Neural crest cell (in vitro differentiated cells): ENCODE data around the gene LUC7L. TPM values are rescaled to one million over a fixed set of nuclear protein-coding genes. Genes with fewer than 3 reads are reported as not detected.
"Not testable (repeated sequence)": the region's sequence is repeated elsewhere in the genome, so short reads cannot be mapped to it uniquely, and the experiment has no call there.

ENCODE experiments used
- DNase-seq: peaks from one replicate; pipeline ENCODE4 v3.0.0; 2021; ENCODE audit warnings: low read depth, mixed read lengths, low spot score
- H3K27ac Mint-ChIP-seq: one replicate; pipeline ENCODE4 v1.8.0; 2021; ENCODE audit warnings: mild to moderate bottlenecking, mixed read lengths; ENCODE audit not compliant: unreplicated experiment
- H3K27me3 Mint-ChIP-seq: 2 replicates; pipeline ENCODE4 v1.8.0; 2021; ENCODE audit warnings: low read depth, mild to moderate bottlenecking, mixed read lengths
- H3K36me3 Mint-ChIP-seq: 2 replicates; pipeline ENCODE4 v1.8.0; 2021; ENCODE audit warnings: low read depth, mild to moderate bottlenecking, mixed read lengths
- H3K4me1 Mint-ChIP-seq: 2 replicates; pipeline ENCODE4 v1.8.0; 2021; ENCODE audit warnings: mixed read lengths
- H3K4me3 Mint-ChIP-seq: one replicate; pipeline ENCODE4 v1.8.0; 2021; ENCODE audit warnings: mild to moderate bottlenecking, mixed read lengths
- H3K9me3 Mint-ChIP-seq: 2 replicates; pipeline ENCODE4 v1.8.0; 2021; ENCODE audit warnings: mixed read lengths
- total RNA-seq: library from RNA; stranded (reverse); gene quantifications from 2 replicates; pipeline ENCODE4 v1.2.1, GENCODE V29; 2021
- TF ChIP-seq, protein P1 (sequence below): fragments of 200-600 bp; sonication (generic); conservative IDR thresholded peaks from 2 replicates; pipeline ENCODE4 v1.5.0; 2021; ENCODE audit warnings: antibody characterized with exemption, mild to moderate bottlenecking

LUC7L gene
- total RNA-seq, 1 donor from 2014 or later = 177 TPM

DNA sequence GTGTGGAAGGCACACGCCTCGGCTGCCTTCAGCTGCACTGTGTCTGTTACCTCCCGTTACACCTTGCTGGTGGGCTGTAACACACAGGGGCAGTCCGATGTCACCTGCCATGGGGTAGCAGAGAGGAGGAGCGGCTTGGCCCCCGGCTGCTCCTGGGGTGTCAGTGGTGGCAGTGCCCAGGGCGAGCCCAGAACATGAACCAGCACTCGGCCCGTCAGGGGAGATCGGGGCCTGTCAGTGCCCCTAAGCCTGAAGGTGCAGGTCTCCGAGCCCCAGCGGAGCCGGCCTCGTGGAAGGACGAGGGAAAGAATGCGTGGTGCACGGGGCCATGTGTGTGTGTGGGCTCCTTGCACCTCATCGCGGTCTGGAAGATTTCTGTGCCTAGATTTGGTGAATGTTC is 31.1 kb upstream of the LUC7L start:
- H3K27ac Mint-ChIP-seq = no peak overlapping the region
- no peaks in the 10 kb centered on the region for H3K4me1 Mint-ChIP-seq
- no peaks in the 10 kb centered on the region for H3K9me3 Mint-ChIP-seq
- no peak for DNase-seq
- peaks cover 6% of the 10 kb centered on the region for H3K36me3 Mint-ChIP-seq
- no peaks in the 10 kb centered on the region for H3K27me3 Mint-ChIP-seq
- TF ChIP-seq, protein P1, sequence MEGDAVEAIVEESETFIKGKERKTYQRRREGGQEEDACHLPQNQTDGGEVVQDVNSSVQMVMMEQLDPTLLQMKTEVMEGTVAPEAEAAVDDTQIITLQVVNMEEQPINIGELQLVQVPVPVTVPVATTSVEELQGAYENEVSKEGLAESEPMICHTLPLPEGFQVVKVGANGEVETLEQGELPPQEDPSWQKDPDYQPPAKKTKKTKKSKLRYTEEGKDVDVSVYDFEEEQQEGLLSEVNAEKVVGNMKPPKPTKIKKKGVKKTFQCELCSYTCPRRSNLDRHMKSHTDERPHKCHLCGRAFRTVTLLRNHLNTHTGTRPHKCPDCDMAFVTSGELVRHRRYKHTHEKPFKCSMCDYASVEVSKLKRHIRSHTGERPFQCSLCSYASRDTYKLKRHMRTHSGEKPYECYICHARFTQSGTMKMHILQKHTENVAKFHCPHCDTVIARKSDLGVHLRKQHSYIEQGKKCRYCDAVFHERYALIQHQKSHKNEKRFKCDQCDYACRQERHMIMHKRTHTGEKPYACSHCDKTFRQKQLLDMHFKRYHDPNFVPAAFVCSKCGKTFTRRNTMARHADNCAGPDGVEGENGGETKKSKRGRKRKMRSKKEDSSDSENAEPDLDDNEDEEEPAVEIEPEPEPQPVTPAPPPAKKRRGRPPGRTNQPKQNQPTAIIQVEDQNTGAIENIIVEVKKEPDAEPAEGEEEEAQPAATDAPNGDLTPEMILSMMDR = no peak
- no peak overlapping the region for H3K4me3 Mint-ChIP-seq

DNA sequence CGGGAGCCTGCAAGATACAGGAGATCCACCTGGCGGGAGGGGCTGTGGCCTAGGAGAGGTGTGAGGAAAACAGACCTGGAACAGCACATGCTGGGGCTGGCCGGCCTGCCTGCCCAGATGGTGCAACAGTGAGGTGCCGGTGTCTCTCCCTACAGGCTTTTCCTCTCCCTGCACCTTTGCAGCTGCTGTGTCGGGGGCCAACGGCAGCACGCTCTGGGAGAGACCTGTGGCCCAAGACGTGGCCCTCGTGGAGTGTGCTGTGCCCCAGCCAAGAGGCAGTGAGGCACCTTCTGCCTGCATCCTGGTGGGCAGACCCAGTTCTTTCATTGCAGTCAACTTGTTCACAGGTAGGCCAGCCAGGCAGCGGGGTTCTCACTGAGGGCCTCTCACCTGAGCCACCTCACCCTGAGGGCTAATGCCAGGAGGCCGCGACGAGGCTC is 30.6 kb upstream of the LUC7L start:
- Mint-ChIP-seq H3K4me1 (no peaks in the 10 kb centered on the region), H3K27ac (no peak overlapping the region), H3K27me3 (no peaks in the 10 kb centered on the region), H3K9me3 (no peaks in the 10 kb centered on the region), H3K4me3 (no peak overlapping the region), H3K36me3 (peaks cover 6% of the 10 kb centered on the region)
- TF ChIP-seq, protein P1 = no peak
- no peak for DNase-seq

DNA sequence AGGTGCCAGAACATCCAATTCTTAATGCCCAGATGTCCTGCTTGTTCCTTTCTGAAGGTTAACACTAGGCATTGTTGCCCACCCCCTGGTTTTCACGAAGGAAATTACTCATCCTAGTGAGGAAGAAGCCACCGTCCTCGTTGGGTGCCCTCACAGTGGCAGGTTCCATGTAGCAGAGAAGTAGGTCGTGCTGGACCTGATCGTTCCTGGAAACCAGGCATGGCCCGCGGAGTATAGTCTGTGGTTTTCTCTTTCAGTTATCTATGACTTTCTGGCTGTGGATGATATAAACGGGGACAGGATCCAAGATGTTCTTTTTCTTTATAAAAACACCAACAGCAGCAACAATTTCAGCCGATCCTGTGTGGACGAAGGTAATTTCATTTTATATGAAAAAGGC is 30.0 kb upstream of the LUC7L start:
- H3K27ac Mint-ChIP-seq = no peak overlapping the region
- H3K27me3 Mint-ChIP-seq = no peaks in the 10 kb centered on the region
- no peaks in the 10 kb centered on the region for H3K4me1 Mint-ChIP-seq
- H3K9me3 Mint-ChIP-seq = no peaks in the 10 kb centered on the region
- no peak overlapping the region for H3K4me3 Mint-ChIP-seq
- TF ChIP-seq, protein P1 = no peak
- H3K36me3 Mint-ChIP-seq = peaks cover 6% of the 10 kb centered on the region
- no peak for DNase-seq

DNA sequence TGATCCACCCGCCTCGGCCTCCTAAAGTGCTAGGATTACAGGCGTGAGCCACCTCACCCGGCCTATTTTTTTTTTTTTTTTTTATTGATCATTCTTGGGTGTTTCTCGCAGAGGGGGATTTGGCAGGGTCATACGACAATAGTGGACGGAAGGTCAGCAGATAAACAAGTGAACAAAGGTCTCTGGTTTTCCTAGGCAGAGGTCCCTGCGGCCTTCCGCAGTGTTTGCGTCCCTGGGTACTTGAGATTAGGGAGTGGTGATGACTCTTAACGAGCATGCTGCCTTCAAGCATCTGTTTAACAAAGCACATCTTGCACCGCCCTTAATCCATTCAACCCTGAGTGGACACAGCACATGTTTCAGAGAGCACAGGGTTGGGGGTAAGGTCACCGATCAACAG is 28.8 kb upstream of the LUC7L start:
- H3K4me3 Mint-ChIP-seq, H3K36me3 Mint-ChIP-seq, H3K9me3 Mint-ChIP-seq, H3K27me3 Mint-ChIP-seq, DNase-seq, H3K4me1 Mint-ChIP-seq, H3K27ac Mint-ChIP-seq: not testable (repeated sequence)

DNA sequence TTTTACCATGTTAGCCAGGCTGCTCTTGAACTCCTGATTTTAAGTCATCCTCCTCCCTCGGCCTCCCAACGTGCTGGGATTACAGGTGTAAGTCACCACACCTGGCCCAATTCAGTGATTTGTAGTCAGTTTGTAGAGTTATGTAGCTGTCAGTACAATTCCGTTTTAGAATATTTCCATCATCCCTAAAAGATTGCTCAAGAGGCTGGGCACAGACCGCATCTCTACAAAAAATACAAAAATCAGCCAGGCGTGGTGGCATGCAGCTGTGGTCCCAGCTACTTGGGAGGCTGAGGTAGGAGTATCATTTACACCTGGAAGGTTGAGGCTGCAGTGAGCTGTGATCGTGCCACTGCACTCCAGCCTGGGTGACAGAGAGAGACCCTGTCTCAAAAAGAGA is 25.9 kb upstream of the LUC7L start:
- Mint-ChIP-seq H3K27ac (no peak overlapping the region), H3K4me1 (no peaks in the 10 kb centered on the region), H3K36me3 (peaks cover 8% of the 10 kb centered on the region), H3K9me3 (no peaks in the 10 kb centered on the region), H3K27me3 (no peaks in the 10 kb centered on the region), H3K4me3 (no peak overlapping the region)
- DNase-seq = no peak
- TF ChIP-seq, protein P1 = no peak

DNA sequence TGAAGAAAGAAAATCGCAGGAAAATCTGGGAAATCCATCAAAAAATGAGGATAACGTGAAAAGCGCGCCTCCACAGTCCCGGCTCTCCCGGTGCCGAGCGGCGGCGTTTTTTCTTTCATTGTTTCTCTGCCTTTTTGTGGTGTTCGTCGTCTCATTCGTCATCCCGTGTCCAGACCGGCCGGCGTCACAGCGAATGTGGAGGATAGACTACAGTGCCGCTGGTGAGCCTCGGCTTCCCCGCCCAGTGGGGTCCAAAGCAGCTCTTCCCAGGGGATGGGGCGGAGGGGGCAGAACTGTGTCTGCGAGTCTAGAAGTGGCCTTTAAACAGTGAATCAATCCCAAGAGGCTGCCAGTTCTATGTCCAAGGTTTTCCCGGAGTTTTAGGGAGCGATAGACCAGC is 25.2 kb upstream of the LUC7L start:
- H3K27ac Mint-ChIP-seq = no peak overlapping the region
- no peaks in the 10 kb centered on the region for H3K9me3 Mint-ChIP-seq
- peaks cover 9% of the 10 kb centered on the region for H3K36me3 Mint-ChIP-seq
- H3K4me3 Mint-ChIP-seq = no peak overlapping the region
- no peaks in the 10 kb centered on the region for H3K4me1 Mint-ChIP-seq
- H3K27me3 Mint-ChIP-seq = no peaks in the 10 kb centered on the region
- no peak for DNase-seq
- TF ChIP-seq, protein P1 = no peak
